LoVo (cell line): Measurements from ENCODE around the gene GSDMA.
A peak's percentile ranks its signal among the peaks of the same experiment; 100 is the strongest.
"Not testable (repeated sequence)": the region's sequence is repeated elsewhere in the genome, so short reads cannot be mapped to it uniquely, and the experiment has no call there.

ENCODE experiments used
- DNase-seq: peaks from one replicate; pipeline ENCODE4 v3.0.0-alpha.2; 2016; ENCODE audit warnings: low spot score

GSDMA gene

DNA sequence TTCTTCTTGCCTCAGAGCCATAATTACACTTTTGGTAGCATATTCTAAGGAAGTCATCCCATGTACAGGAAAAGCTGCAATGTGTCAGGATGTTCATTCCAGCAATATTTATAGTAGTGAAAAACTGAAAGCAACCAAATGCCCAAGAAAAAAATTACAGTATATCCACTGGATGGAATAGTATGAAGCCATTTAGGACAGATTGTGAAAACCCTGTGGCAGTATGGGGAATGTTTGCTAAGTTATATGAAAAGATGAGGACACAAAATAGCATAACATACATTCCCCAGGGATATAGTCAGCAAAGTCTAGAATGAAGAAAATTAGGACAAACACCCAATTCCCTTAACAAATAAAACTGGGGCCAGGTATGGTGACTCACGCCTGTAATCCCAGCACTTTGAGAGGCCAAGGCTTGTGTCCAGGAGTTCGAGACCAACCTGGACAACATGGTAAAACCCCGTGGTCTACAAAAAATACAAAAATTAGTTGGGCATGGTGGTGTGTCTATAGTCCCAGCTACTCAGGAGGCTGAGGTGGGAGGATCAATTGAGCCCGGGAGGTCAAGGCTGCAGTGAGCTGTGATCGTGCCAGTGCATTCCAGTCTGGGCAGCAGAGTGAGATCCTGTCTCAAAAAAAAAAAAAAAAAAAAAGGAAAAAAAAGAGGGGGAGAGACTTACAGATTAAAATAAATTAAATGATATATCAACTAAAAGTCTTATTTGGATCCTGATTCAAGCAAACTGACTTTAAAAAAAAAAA is 33.0 kb upstream of the GSDMA start:
- DNase-seq, result no peak

DNA sequence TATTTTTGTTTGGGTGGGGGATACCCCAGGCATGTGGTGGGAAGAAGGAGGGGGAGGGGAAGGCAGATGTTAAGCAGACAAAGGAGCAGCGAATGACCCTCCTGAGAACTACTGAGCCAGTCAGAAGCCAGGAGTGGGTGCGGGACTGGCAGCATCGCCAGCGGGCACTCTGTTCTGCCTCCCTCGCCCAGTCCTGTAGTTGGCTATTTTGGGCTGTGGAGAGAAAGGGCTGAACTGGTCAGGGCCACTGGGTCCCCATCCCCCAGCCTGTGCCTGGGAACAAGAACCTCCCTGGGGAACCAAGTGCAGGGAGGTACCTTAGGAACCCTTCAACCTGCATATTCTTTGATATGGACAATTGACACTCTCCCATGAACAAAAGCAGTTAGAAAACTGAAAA is 28.9 kb upstream of the GSDMA start:
- DNase-seq, result no peak

DNA sequence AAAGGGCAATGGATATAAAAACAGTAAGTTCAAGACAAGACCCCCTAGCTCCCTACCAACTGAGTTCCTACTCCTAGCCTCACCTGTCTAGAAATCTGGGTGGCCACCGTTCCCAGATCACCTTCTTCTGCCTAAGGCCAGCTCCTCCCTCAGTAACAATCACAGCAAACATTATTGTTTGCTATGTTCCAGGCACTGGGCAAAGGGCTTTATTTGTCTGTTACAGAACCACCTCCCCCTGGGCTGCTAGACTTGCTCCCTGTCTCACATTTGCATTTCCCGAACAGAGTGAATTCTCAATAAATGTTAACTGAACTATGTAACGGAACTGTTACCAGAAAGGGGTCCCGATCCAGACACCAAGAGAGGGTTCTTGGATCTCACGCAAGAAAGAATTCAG is 28.5 kb upstream of the GSDMA start:
- DNase-seq, result no peak

DNA sequence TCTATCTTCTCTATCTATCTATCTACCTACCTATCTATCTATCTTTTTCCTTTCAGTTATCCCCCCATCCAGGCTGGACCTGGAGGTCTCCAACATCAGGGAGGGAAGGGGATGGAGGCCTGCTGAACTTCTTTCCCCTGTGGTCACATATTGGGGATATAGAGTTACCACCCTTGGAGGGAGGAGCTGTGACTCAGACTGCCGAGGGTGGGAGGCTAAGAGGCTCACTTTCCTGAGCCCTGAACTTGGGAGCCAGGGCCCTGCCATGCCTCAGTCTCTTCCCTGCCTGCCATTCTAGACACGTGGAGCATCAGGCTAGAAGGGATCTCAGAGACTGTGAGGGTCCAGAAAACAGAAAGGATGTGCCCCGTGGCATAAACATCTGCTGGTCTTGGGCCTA is 26.9 kb upstream of the GSDMA start:
- DNase-seq, result no peak

DNA sequence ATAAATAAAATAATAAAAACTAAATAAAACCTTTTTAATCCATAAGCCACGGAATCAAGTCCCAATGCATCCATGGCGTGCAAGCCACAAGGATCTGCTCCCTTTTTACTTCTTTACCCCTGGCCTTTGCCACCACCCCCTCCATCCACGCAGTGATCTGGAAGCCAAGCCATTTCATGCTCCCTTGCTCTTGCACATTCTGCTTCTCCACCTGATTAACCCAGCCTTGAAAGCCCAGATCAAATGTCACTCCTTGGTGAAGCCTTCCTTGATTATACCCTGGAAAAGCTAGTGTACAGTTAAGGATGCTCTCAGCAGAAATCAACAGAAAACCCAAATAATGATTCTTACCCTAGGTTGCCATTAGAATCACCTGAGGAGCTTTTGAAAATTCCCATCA is 25.4 kb upstream of the GSDMA start:
- DNase-seq, result no peak

DNA sequence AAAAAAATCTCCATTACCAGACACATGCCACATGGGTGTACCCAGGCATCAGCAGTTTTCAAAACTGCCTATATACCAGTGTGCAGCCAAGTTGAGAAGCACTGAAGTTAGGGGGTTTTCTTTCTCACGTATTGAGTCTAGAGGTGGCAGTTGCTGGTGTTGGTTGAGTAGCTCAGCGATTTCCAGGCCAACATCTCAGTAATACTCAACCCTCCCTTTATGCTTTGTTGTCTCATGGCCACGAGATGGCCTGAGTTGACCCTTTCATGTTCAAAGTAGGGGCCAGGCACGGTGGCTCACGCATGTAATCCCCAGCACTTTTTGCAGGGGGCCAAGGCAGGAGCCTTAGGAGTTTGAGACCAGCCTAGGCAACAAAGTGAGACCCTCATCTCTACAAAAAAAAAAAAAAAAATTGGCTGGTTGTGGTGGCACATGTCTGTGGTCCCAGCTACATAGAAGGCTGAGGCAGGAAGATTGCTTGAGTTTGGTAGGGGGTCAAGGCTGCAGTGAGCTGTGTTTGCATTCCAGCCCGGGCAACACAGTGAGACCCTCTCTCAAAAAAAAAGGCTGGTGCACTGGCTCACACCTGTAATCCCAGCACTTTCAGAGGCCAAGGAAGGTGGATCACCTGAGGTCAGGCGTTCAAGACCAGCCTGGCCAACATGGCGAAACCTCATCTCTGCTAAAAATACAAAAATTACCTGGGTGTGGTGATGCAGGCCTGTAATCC is 24.5 kb upstream of the GSDMA start:
- no peak for DNase-seq

DNA sequence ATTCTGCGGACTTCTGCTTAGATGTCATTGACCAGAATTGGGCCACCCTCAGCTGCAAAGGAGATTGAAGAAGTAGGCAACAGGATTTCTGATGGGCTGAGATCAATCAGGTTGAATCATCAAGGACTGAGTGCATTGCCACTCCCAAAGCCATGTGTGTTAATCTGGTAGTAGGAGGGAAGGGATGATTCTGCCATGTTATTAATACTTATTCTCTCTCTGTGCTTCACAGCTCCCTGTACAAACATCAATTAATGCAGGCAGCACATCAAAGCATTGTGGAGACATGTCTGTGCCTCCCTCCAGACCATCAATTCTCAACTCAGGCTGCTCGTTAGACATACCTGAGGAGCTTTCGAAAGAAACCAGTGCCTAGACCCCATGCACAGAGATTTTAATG is 23.7 kb upstream of the GSDMA start:
- DNase-seq, result no peak

DNA sequence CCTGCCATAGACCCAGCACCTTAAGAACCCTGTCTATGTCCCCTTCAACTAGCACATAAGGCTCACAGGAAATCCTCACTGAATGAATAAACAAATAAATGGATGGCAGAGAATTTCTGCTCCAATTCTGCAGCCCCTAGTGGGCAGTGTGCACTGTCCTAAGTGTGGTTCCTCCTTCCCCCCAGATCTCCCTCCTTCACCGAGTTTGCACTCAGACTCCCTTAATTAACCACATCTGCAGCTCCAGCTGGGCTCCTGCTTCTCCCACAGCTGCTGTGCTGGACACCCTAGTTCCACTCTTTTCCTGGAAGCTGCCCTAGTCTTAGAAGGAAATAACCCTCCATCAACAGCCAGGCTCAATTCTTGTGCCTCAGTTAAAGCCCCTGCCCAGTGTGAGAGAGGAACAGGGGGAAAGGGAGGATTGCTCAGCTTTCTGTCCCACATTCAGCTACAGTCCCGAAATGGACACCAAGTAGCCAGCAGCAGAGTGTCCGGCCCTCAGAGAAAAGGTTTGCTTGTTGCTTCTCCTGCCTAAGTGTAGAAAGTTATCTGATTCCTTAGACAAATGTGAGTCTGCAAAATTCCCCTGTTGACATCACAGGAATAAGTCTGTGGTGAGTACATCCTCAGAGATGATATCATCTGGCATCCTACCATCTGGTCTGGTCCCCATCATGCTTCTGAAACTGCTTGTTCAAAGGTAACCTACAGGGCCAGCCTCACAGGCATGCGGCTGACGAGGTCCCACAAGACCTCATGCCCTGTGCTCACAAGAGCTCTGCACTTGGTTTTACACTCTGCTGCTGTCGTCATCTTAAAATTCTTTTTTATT is 23.0 kb upstream of the GSDMA start:
- DNase-seq, result no peak

DNA sequence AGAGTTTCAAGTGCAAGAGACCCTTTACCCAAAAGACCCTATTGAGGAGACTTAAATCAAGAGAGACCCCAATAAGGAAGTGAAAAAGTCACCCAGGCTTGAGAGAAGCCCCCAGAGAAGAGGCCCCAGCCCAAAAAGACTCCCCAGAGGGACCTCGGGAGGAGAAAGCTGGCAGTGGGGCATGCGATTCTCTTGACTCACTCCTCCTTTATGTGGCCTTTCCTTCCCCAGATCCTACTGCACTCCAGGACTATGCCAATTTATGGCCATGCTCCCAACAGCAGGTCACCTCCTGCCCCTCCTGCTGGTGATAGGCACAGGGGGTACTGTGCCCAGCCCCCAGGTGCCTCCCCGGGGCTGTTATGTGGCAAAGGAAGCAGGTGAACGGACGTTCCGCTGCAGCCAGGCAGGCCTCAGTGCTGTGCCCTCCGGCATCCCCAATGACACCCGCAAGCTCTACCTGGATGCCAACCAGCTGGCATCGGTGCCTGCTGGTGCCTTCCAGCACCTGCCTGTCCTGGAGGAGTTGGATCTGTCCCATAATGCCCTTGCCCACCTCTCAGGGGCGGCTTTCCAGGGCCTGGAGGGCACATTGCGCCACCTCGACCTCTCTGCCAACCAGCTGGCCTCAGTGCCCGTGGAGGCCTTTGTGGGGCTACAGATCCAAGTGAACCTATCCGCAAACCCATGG is 19.0 kb upstream of the GSDMA start:
- no peak for DNase-seq

DNA sequence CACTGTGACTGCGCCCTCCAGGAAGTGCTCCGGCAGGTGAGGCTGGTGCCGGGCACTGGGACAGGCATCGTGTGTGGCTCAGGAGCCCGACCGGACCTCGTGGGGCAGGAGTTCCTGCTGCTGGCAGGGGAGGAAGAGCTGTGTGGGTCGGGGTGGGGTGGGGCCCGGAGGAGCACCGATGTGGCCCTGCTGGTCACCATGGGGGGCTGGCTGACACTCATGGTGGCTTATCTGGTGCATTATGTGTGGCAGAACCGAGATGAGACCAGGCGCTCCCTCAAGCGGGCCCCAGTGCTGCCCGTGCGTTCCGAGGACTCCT is 18.5 kb upstream of the GSDMA start:
- no peak for DNase-seq

DNA sequence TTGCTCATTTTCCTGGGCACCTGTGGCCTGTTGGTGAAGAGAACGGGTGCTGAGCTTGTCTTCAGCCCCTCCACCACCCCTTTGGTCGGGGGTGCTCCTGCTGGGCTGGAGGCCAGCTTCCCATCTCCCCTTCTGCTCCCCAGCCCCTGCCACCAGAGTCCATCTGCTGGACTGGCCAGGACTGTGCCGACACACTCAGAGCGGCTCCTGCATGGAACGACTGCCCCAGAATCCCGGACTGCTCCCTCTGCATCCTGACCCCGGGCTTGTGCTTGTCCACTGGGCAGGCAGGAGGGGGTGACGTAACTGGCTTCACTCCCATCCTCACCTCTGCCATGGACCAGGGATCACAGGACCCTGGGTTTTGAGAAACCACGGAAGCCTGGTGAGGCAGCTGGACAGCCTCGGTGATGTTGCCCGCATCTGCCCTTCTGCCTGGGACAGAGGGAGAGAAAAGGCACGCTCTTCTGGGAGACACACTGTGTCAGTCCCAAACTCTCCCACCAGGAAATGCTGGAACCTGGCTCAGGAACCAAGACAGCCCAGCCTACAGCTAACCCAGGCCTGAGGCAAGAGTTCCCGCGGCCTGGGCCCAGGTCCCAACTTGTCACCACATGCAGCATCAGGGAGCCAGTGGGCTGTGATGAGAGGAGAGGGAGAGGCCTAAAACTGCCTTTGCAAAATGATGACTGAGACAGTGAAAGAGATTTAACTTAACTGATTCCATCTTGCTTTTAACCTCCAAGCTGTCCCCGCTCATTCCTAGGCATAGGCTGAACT is 16.1 kb upstream of the GSDMA start:
- no peak for DNase-seq

DNA sequence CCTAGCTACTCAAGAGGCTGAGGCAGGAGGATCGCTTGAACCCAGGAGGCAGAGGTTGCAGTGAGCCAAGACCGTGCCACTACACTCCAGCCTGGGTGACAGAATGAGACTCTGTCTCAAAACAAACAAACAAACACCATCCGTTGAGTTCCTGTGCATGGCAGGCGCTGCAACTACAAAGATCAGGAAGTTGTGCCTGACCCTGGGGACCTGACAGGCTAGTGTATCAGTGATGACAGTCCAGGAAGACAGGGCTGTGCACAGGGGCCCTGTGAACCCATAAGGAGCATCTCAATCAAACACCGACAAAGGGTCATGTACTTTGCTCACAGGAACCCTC is 14.3 kb upstream of the GSDMA start:
- DNase-seq, result not testable (repeated sequence)

DNA sequence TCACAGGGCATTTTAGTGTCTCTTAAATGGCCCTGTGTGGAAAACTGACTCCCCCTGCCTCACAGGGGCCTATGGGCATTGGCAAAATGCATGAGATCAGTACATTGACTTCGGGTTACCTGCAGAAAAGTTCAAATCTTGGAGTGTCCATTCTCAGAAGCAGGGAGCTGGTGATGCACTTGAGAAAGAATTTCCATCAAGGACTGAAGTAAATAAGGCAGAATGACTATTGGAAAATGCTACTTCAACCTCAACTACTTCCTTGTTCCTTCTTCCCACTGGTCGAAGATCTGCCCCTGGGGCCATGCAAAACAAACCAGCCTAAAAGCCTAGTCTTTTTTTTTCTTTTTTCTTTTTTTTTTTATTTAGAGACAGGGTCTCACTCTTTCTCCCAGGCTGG is 13.8 kb upstream of the GSDMA start:
- DNase-seq, result no peak

DNA sequence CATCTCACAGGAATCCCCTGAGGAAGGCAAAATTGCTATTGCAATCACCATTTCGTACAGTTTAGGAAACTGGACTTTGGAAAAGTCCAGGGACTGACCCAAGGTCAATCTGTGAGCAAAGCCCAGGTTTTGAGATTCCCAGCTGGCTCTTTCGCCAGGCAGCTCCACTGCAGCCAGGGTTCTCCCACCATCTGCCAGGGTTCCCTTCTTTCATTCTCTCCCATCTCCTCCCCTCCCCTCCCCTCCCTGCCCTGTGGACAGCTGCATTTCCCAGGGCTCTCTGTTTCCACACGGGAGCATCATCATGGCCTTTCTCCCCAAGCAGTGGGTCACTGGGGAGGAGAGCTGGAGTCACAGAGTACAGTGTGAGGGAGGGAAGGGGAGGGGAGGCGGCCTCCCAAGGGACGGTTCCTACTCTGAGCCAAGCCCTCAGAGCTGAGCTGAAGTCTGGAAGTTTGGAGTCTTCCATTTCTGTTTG is 11.9 kb upstream of the GSDMA start:
- DNase-seq, result no peak

DNA sequence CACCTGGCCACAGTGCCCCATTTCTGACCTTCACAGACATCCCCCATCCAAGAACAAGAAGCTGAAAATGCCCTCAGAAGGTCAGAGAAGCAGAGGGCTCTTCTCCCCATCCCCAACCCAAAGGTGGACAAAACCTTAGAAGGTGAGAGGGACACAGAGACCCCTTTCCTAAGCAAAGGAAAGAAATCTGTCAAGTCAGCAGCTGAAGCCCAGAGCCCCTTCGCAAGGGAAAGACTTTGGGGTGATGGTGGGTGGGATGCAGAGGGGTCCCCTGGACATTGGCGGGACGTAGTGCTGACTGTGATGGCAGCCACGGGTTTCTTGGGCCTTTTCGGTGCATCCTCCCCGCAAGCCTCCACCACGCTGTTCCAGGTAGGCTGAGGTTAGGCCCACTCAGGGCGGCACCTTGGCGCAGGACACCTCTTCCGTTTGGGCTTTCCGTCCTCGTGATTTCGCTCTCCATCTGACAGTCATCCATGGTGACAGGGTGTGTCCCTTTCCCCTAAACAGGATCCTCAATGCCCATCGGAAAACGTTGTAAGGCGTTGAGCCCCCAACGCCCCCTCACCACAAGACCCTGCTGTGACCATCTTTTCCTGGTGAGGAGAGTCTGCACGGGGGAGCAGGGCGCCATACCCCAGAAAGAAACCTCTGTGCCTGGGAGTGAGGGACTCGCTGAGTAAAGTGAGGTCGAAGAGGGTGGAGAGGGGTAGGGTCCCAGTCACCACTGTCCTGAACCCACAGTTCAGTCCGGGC is 10.7 kb upstream of the GSDMA start:
- no peak for DNase-seq

DNA sequence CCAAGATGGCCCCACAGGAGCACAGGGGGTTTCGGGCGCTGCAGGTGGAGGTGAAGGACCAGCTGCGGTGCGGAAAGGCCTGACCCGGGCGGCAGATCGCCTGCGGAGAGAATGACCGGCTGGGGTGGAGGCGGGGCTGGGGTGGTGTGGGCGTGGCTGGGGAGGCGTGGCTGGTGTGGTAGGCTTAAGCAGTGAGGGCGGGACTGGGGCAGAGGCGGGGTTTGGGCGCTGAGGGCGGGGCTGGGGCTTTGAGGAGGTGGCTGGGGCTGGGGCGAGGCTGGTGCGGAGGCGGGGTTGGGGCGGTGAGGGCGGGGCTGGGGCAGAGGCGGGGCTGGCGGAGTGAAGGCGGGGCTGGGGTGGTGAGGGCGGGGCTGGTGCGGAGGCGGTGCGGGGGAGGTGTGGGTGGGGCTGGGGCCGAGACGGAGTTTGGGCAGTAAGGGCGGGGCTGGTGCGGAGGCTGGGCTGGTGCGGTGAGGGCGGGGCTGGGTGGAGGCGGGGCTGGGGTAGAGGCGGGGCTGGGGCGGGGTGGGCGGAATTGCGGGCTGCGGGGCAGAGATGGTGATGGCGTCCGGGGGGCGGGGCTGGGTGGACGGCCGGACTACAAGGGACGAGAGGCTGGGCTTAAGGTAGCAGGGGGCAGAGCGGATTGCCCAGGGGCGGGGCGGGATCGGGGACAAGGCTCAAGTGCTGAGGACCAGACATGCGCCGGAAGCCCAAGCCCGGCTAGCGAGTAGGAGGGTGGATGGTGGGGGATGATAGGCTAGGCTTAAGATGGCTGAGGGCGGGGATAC is 9.9 kb upstream of the GSDMA start:
- peak; percentile 91 for DNase-seq

DNA sequence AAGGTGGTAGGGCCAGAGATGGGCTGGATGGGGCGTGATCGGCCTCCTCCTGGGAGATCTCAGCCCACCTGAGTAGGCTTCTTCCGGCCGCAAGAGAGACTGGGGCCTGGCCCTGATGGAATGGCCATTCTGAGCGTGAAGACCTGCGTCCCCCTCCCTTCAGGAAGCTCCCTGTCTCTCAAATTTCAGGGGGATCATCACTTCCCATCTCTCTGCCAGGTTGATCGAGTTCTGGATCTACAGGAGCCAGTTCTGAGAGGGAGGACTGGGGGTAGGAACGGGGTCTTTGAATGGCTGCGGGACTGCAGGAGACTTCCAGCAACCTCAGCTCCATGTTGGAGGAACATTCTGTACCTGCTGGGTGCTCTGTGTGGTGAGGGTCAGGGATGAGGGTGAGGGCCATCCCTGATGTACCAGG is 9.3 kb upstream of the GSDMA start:
- no peak for DNase-seq

DNA sequence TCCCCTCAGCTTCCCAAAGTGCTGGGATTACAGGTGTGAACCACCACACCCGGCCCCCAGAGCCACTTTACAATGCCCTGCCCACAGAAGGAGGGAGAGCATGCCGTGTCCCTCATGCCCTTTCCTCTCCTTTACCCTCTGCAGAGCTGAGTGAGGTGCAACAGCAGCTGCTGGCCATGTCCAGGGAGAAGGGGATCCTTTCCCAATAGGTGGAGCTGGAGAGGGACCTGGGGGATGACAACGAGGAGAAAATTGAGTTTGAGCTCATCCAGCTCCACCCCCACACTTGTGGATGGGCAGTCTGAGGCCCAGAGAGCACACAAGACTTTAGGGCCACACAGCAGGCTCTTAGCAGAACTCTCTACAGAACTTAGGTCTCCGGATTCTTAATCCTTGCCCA is 7.9 kb upstream of the GSDMA start:
- no peak for DNase-seq

DNA sequence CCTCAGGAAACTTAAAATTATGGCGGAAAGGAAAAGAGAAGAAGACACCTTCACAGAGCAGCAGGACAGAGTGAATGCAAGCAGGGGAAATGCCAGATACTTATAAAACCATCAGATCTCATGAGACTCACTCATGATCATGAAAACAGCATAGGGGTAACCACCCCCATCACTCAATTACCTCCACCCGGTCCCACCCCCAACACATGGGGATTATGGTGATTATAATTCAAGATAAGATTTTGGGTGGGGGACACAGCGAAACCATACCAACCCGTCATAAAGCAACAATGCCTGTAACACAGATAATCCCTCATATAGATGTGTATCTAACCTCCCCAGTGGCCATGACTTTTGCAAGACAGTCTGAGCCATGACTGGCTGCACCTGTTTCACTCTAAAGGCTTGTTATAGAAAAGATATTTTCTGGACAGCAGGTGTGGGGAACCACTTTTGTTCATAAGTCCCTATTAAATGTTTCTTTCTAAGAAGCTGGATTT is 7.0 kb upstream of the GSDMA start:
- no peak for DNase-seq

DNA sequence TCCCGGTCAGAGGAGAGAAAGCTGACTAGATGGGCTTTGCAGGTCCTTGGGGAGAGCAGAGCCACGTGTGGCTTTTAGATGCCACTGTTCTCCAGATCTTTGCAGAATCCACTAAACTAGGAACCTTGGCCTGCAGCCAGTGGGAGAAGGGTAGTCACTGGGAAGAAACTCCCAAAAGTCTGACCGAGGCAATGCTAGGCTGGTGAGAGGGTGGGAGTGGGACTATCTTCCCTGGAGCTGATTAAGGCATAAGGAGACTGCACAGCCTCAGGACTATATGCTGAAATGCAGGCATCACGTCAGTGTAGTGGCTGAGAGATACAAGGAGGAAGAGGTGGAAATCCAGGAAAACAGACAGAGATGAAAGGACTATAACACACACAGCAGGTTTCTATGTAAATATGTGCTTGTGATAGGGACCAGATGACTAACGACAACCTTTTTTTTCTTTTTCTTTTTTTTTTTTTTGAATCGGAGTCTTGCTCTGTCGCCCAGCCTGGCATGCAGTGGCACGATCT is 2.2 kb upstream of the GSDMA start:
- no peak for DNase-seq
